Esophagus muscularis mucosa (tissue), 4 donors: ENCODE measurements around the gene ANGPTL8.

Experiments
- CTCF ChIP-seq, 3 experiments: fragments of 200-600 bp in 2 of 3; fragments of 450-650 bp in 1 of 3; sonication (generic) in 2 of 3; IDR thresholded peaks; one replicate each; pipeline ENCODE4 v1.5.1; 2017 to 2019; ENCODE audit warnings: antibody characterized with exemption in 3 of 3, mild to moderate bottlenecking in 2 of 3, moderate library complexity in 1 of 3
- EP300 ChIP-seq: sonication (generic); formaldehyde crosslinking; IDR thresholded peaks from one replicate; pipeline ENCODE4 v1.6.1; 2017; ENCODE audit warnings: antibody characterized with exemption
- POLR2AphosphoS5 ChIP-seq, 2 donors: sonication (generic); formaldehyde crosslinking; IDR thresholded peaks; one replicate each; pipeline ENCODE4 v1.6.1; 2017; ENCODE audit warnings: antibody characterized with exemption in 2 of 2

- TF ChIP-seq CTCF (IDR thresholded peaks at IDR 0.05) (no peak), EP300 (no peak), POLR2AphosphoS5 (IDR thresholded peaks at IDR 0.05) (no peak)
These were observed 540 bp upstream of the ANGPTL8 start for GRCh38 chr19:11238781-11239376.
